Body of pancreas (tissue), 4 donors: ENCODE data around the gene PNLDC1. TPM values are rescaled to one million over a fixed set of nuclear protein-coding genes. Genes with fewer than 3 reads are reported as not detected.

Source experiments
- ATAC-seq: fragments of 150-250 bp; one replicate; pipeline ENCODE4 v1.9.1; 2016
- DNase-seq, 4 donors: peaks; one replicate each; pipeline ENCODE4 v3.0.0-alpha.2; 2019
- H3K27ac ChIP-seq, 4 donors: fragments of 200-600 bp; sonication (generic); 1 replicate in 3 of 4; 2 replicates in 1 of 4; pipeline versions ENCODE4 v1.5.1 to v1.6.1; 2016 to 2019; ENCODE audit warnings: mild to moderate bottlenecking in 1 of 4, mixed read lengths in 1 of 4, moderate library complexity in 1 of 4
- H3K27me3 ChIP-seq, 2 donors: fragments of 200-600 bp; sonication (generic); one replicate each; pipeline ENCODE4 v1.6.0; 2016; ENCODE audit warnings: mild to moderate bottlenecking in 1 of 2
- H3K36me3 ChIP-seq, 2 donors: fragments of 200-600 bp; sonication (generic); replicated peaks in 1 of 2; 2 replicates each; pipeline ENCODE4 v1.5.1; 2016; ENCODE audit warnings: low read depth in 2 of 2; ENCODE audit not compliant: insufficient read depth in 1 of 2
- H3K4me1 ChIP-seq: fragments of 200-600 bp; sonication (generic); one replicate; pipeline ENCODE4 v1.6.0; 2016
- H3K4me3 ChIP-seq, 2 donors: fragments of 200-600 bp; sonication (generic); 1 replicate in 1 of 2; 2 replicates in 1 of 2; pipeline ENCODE4 v1.5.1; 2016 to 2019
- H3K9me3 ChIP-seq, 3 donors: fragments of 200-600 bp; sonication (generic); 1 replicate in 2 of 3; 2 replicates in 1 of 3; pipeline ENCODE4 v1.5.1; 2016
- CTCF ChIP-seq, 7 experiments: fragments of 450-650 bp in 4 of 7; fragments of 200-600 bp in 3 of 7; sonication (generic) in 3 of 7; IDR thresholded peaks; one replicate each; pipeline ENCODE4 v1.5.1; 2016 to 2019; ENCODE audit warnings: antibody characterized with exemption in 7 of 7
- POLR2A ChIP-seq, 3 donors: fragments of 450-650 bp; IDR thresholded peaks; one replicate each; pipeline ENCODE4 v1.6.1; 2016; ENCODE audit warnings: antibody characterized with exemption in 3 of 3, mild to moderate bottlenecking in 2 of 3
- WGBS, 2 donors: methylation state at CpG; one replicate each; pipeline ENCODE4 v1.1.5; 2017; 5-methylcytosine and 5-hydroxymethylcytosine counted together
- intact Hi-C: fragments of 100-400 bp; cut with DNase I; formaldehyde crosslinking; loops from one replicate; pipeline ENCODE4 v1.15.1; 2023
- total RNA-seq, 2 donors: library from RNA; depleted of rRNA; stranded (reverse); fragments of >200 nt; gene quantifications; one replicate each; pipeline ENCODE4 v1.1.0, GENCODE V29; 2016

PNLDC1 gene
- total RNA-seq, 2 donors from 2014 or later: 0.52 TPM; not detected in 1

- 79 to 82% methylated on average over 15 to 23 of the region's 23 CpGs for WGBS, 2 donors
- Histone ChIP-seq H3K4me1 (peaks cover 10% of the 10 kb centered on the region), H3K4me3 (no peak overlapping the region), H3K36me3 (no peaks in the 10 kb centered on the region), H3K27ac (no peak overlapping the region), H3K27me3 (no peaks in the 10 kb centered on the region), H3K9me3 (no peaks in the 10 kb centered on the region)
- intact Hi-C loops: no loop called here
- TF ChIP-seq POLR2A (IDR thresholded peaks at IDR 0.05) (no peak), CTCF (IDR thresholded peaks at IDR 0.05) (no peak)
- DNase-seq (no peak), ATAC-seq (no peak)
Measured at GRCh38 chr6:159817951-159818739, 18.1 kb downstream of the PNLDC1 start.

GRCh38 chr6:159819098-159819497, 19.0 kb downstream of the PNLDC1 start:
- H3K27ac ChIP-seq: no peak overlapping the region
- DNase-seq (no peak), ATAC-seq (no peak)
- WGBS, 2 donors: 80 to 87% methylated on average over 13 to 16 of the region's 16 CpGs
- TF ChIP-seq POLR2A (IDR thresholded peaks at IDR 0.05): no peak
- TF ChIP-seq CTCF (IDR thresholded peaks at IDR 0.05): no peak
- H3K4me1 ChIP-seq: peaks cover 10% of the 10 kb centered on the region
- intact Hi-C loops: no loop called here
- H3K9me3 ChIP-seq: no peaks in the 10 kb centered on the region
- H3K36me3 ChIP-seq: no peaks in the 10 kb centered on the region
- H3K4me3 ChIP-seq: no peak overlapping the region
- no peaks in the 10 kb centered on the region for H3K27me3 ChIP-seq

GRCh38 chr6:159819932-159820640, 20.0 kb downstream of the PNLDC1 start:
- ATAC-seq: no peak
- no peaks in the 10 kb centered on the region for H3K27me3 ChIP-seq
- TF ChIP-seq CTCF (IDR thresholded peaks at IDR 0.05): no peak
- TF ChIP-seq POLR2A (IDR thresholded peaks at IDR 0.05): no peak
- H3K36me3 ChIP-seq: no peaks in the 10 kb centered on the region
- no peaks in the 10 kb centered on the region for H3K9me3 ChIP-seq
- DNase-seq: no peak
- intact Hi-C loops: no loop called here
- no peak overlapping the region for H3K4me3 ChIP-seq
- H3K4me1 ChIP-seq: peaks cover 10% of the 10 kb centered on the region
- 60 to 69% methylated on average over 23 to 28 of the region's 28 CpGs for WGBS, 2 donors
- no peak overlapping the region for H3K27ac ChIP-seq

- H3K27ac ChIP-seq: no peak overlapping the region
- H3K27me3 ChIP-seq: no peaks in the 10 kb centered on the region
- no peak for ATAC-seq
- 72 to 81% methylated on average over 9 to 11 of the region's 11 CpGs for WGBS, 2 donors
- no peaks in the 10 kb centered on the region for H3K36me3 ChIP-seq
- no peak for DNase-seq
- no peak overlapping the region for H3K4me3 ChIP-seq
- intact Hi-C loops: no loop called here
- H3K4me1 ChIP-seq: peaks cover 7% of the 10 kb centered on the region
- no peak for TF ChIP-seq CTCF (IDR thresholded peaks at IDR 0.05)
- no peaks in the 10 kb centered on the region for H3K9me3 ChIP-seq
Measured at GRCh38 chr6:159821122-159821521, 21.0 kb downstream of the PNLDC1 start.
